ENCODE data around the gene CEP128.
A peak's percentile ranks its signal among the peaks of the same experiment; 100 is the strongest.

The CEP128 gene

DNA sequence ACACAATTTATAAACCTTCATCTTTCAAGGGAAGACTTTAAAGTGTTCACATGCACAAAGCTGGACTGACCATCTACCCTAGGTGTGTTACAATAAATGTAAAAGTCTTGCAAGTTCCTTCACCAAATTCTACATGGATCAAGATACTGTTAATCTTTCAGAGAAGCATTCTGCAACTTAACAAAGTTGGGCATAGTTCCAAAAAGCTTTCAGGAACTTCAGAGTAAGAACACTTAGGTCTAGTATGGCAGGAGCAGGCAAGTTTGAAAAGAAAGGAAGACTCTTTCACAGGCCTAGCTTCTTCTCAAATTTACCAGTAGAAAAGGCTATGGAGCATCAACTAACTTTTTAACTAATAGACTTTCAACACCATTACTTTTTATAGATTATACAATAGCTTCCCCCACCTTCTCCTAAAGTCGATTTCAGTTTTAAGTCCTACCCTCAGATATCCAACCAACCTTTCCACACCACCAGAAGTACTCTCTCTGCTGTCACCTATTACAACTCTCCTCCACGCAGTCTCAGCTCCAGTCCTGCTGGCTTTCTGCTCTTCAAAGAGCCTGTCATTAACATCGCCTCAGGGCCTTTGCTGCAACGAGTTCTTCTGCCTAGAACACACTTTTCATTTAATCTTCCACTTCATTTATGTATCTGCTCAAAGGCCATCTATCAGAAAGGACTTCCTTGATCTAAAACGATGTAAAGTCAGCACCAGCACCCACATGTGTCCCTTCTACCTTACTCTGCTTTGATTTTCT lies 333.9 kb downstream of the CEP128 start:
- DNase-seq (ENCODE audit: low spot score) = no peak

DNA sequence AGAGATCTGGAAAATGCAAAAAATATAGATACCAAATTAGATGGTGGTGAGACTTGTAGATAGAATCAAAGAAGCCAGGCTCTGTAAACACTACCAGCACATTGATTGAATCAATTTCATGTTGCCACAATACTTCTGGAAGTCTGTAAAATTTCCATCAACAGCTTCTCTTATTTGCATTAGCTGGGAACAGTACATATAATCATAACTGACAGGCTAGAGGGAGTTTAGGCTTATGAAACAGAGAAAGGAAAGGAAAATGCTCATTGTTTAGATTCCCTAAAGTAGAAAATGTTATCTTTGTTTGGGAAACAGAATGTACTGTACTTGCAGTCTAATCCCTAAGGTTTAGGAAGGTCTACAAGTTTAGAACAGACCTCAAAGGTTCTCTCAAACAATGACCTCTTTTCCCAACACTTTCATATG lies 335.2 kb downstream of the CEP128 start:
- DNase-seq (ENCODE audit: low spot score) = no peak

GRCh38 chr14:80605536-80605935 lies 336.0 kb downstream of the CEP128 start:
- no peak for DNase-seq (ENCODE audit: low spot score)

DNA sequence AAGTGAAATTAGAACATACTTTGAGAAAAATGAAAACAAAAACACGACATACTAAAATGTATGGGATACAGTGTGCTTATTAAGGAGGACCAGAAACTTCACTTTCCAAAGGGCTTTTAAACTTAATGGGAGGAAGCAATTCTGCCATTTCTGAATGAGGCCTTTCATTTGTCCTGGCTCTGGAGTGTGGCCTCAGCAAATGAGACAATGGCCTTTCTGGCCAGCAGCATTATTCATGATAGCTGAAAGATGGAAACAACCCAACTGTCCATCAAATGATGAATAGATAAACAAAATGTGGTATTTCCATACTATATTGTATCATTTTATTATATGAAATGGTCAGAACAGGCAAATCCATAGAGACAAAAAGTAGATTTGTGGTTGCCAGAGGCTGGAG lies 338.6 kb downstream of the CEP128 start:
- DNase-seq (ENCODE audit: low spot score) = no peak

- peak; percentile 27 for DNase-seq (ENCODE audit: low spot score)
These were observed 354.3 kb downstream of the CEP128 start for GRCh38 chr14:80587096-80587724.

DNA sequence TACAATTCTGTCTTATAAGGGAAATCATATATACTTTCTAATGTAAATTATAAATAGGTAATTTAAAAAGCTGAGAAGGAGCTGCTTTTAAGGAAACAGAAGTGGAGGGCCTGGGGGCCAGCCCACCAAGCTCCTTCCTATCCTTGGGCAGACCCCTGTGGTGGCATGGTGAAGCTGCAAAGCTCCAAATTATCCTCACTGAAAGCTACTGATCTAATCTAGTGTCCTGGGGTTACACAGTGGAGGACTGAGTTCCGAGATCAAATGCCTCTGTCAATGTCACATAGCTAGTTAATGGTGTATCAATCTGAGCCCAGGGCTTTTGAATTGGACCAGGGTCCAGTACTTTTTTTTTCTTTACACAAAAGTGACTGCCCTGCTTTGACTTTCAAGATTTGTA lies 355.4 kb downstream of the CEP128 start:
- DNase-seq (ENCODE audit: low spot score) = no peak

DNA sequence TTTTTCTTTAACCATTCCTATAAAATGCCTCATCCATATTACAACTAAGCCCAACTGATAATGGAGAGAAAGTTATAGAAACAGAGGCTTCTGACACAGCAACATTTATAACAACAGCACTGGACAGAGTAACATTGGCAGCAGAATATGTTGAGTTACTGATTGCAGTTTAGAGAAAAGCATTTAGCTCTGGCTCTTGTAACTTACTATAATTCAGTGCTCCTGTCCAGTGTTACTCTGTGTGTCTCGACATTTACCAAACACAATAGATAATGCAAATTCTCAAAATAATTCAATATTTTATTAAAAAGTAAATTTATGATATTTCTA lies 356.1 kb downstream of the CEP128 start:
- DNase-seq (ENCODE audit: low spot score) = no peak

- no peak for DNase-seq (ENCODE audit: low spot score)
These were observed 356.6 kb downstream of the CEP128 start for GRCh38 chr14:80584744-80585505.

- no peak for DNase-seq (ENCODE audit: low spot score)
These were observed 363.9 kb downstream of the CEP128 start for GRCh38 chr14:80577599-80577998.

GRCh38 chr14:80576401-80576800 lies 365.1 kb downstream of the CEP128 start:
- no peak for DNase-seq (ENCODE audit: low spot score)

DNA sequence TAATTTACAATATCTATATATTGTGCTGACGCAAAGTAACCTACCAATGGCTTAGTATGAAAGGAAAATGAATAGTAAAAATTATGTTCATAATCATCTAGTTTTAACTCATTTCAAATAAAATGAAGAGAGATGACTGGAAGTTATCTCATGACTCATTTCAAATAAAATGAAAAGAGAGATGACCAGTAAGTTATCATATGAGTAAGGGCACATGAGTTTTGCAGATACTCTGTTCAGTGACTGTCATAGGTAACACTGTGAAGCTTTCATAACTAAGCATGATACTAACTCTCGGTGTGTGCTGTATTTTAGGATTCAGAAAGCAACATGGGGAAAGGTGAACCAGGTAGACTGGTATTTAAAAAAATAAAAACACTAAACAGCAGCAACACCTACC lies 365.8 kb downstream of the CEP128 start:
- DNase-seq (ENCODE audit: low spot score) = no peak

DNA sequence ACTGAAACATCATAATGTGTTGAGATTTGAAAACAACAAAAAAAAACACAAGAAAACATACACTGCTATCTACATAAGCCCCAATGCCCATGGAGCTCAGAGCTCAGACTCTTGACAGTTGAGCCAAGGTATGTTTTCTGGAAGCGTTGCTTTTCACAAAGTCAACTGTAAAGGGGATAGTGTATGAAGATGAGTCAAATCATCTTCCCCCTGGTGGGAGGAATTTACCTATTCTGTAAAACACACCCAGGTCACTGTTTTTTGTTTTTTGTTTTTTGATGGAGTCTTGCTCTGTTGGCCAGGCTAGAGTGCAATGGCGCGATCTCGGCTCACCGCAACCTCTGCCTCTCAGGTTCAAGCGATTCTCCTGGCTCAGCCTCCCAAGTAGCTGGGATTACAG lies 368.9 kb downstream of the CEP128 start:
- no peak for DNase-seq (ENCODE audit: low spot score)

GRCh38 chr14:80570930-80571298 lies 370.6 kb downstream of the CEP128 start:
- no peak for DNase-seq (ENCODE audit: low spot score)

DNA sequence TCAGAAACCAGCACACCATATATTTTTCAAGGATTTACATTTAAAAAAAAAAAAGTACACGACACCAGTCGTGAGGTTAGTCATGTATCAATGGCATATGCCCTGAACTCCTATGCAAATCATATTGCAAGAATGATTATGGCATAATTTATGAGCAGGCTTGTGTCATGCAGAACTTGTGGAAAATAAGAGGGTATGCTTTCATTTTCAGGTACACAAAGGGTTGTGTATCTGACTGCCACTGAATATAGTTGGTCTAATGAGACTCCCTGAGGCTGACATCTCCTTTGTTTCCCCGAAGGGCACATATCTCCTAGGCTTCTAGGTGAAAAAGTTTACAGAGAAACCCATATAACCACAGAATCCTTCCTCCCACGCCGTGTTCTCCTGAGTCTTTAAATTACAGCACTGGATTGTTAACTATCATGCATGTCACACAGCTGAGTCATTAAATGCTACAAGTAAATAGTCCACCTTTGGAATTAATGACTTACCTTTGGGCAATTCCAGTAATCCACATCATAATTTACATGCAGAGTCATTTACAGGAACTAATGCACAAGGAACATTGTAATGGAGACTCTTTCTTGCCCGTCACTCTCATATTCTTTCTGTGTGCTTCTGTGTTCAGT lies 373.5 kb downstream of the CEP128 start:
- DNase-seq (ENCODE audit: low spot score) = no peak

- DNase-seq (ENCODE audit: low spot score) = no peak
These were observed 376.5 kb downstream of the CEP128 start for GRCh38 chr14:80565001-80565400.

DNA sequence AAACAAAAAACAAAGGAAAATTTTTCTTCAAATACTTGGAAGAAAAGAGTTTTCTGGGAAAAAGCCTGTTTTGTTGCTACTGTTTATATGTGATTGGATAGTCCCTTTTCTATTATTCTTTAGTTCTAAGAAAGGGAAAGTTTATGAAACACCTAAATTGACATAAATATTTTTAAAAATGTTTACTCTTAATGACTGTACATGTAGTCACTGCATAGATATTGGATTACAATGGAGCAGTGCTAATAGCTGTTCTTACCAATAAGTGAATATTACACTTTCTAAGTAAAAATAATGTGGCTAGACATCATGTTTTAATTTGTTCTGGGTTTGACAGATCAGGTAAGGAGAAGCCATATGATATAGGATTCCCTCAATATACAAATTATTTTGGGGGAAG lies 377.5 kb downstream of the CEP128 start:
- DNase-seq (ENCODE audit: low spot score) = no peak

- DNase-seq (ENCODE audit: low spot score) = no peak
These were observed 380.5 kb downstream of the CEP128 start for GRCh38 chr14:80560800-80561657.

- DNase-seq (ENCODE audit: low spot score) = no peak
These were observed 387.4 kb downstream of the CEP128 start for GRCh38 chr14:80554139-80554538.

- DNase-seq (ENCODE audit: low spot score) = no peak
These were observed 392.4 kb downstream of the CEP128 start for GRCh38 chr14:80549141-80549540.

DNA sequence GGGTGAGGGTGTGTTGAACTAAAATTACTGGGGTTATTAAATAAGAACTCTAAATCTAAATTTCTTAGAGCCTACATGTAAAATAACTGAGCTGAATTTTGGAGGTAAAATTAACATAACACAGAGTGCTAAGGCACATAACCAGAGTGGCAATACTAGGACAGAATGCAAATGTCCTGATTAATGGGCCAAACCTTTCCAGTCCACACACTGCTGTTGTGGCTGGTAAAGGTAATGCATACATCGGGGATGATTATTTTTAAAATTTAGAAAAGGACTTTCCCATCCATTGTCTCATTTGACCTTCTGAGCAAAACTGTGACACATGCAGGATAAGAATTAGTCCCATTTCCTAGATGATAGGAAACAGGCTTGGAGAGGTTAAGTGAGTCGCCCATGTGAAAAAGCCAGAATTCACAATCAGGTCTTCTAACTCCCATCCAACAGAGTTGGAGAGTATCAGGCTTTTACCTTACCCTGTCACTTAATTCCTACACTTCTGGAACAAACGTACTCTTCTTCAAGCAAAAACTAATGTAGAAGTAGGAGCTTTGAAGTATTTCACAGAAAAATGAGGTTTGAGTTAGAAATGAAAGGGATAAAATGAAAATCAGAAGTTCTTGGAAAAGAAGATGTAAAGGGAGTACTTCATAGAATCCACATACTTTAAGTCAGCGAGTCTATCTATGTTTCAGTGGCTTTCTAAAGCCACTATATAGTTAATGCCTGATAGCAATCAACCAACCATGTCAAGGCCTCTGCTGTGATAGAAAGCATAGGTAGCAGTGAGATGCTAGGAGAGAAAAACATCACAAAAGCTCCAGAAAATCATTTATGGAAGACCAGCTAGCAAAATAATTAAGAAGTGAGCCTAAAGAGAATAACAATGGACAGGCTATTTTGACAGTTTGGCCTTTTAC lies 395.3 kb downstream of the CEP128 start:
- DNase-seq (ENCODE audit: low spot score) = no peak

DNA sequence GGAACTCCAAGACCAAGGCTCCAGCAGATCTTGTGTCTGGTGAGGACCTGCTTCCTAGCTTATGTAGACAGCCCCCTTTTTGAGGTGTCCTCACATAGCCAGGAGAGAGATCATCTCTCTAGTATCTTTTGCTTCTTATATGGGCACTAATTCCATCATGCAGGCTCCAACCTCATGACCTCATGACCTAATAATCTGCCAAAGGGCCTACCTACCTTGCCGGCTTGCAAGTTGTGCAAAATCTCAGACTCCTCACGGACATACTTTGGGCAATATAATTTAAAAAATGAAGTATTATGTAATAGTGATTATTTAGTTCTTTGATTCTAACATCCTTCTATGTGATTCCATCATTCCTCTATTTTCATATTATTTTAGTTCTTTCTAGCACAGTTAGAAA lies 397.2 kb downstream of the CEP128 start:
- DNase-seq (ENCODE audit: low spot score) = no peak

Data from D341Med (cell line).